Measurements from ENCODE around the gene DNAAF9. TPM values are rescaled to one million over a fixed set of nuclear protein-coding genes. Genes with fewer than 3 reads are reported as not detected.

The DNAAF9 gene
- total RNA-seq, 1 donor from 2014 or later = 14.1 TPM

DNA sequence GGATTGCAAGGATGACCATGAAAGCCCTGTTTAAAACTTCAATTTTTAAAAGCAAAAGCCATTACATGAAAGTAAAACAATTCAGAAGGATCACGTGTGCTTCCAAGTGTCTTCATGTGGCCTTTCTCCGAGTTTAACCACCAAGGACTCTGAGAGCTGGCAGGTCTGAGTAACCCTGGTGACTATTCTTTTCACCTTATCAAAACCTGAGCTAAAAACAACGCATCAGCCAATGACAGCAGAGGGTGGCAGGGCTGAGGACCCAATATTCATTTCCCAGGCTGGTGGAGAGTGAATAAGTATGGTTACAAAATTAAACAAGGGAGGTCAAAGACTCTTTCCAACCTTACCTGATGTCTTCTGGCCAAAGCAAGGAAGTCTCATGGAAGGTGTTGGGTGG, 46.7 kb downstream of the DNAAF9 start:
- H3K4me1 Mint-ChIP-seq = peaks cover 12% of the 10 kb centered on the region
- H3K9me3 Mint-ChIP-seq = no peaks in the 10 kb centered on the region
- H3K4me1 ChIP-seq = peaks cover 16% of the 10 kb centered on the region
- H3K27ac ChIP-seq = no peak overlapping the region
- H3K4me3 ChIP-seq = no peak overlapping the region
- no peak overlapping the region for H2AFZ ChIP-seq (replicated peaks)
- H3K4me2 ChIP-seq = no peak overlapping the region
- H3K4me3 Mint-ChIP-seq = no peak overlapping the region
- peaks cover 5% of the 10 kb centered on the region for H3K36me3 Mint-ChIP-seq
- no peaks in the 10 kb centered on the region for H3K27me3 ChIP-seq
- H3F3A ChIP-seq (ENCODE audit: low read depth) = peaks cover 11% of the 10 kb centered on the region
- H3K79me2 ChIP-seq (ENCODE audit: low read depth) = no peaks in the 10 kb centered on the region
- no peaks in the 10 kb centered on the region for H3K36me3 ChIP-seq
- H3K9ac ChIP-seq = no peak overlapping the region
- H3K9me3 ChIP-seq (ENCODE audit: low read depth) = no peaks in the 10 kb centered on the region
- H4K20me1 ChIP-seq (ENCODE audit: low read depth) = no peaks in the 10 kb centered on the region
- H3K27me3 Mint-ChIP-seq (ENCODE audit: insufficient read depth, low read depth) = peaks cover 2% of the 10 kb centered on the region
- DNase-seq (ENCODE audit: low spot score) = no peak
- TF ChIP-seq, protein P1, sequence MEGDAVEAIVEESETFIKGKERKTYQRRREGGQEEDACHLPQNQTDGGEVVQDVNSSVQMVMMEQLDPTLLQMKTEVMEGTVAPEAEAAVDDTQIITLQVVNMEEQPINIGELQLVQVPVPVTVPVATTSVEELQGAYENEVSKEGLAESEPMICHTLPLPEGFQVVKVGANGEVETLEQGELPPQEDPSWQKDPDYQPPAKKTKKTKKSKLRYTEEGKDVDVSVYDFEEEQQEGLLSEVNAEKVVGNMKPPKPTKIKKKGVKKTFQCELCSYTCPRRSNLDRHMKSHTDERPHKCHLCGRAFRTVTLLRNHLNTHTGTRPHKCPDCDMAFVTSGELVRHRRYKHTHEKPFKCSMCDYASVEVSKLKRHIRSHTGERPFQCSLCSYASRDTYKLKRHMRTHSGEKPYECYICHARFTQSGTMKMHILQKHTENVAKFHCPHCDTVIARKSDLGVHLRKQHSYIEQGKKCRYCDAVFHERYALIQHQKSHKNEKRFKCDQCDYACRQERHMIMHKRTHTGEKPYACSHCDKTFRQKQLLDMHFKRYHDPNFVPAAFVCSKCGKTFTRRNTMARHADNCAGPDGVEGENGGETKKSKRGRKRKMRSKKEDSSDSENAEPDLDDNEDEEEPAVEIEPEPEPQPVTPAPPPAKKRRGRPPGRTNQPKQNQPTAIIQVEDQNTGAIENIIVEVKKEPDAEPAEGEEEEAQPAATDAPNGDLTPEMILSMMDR (IDR thresholded peaks at IDR 0.05) = no peak
- TF ChIP-seq EZH2phosphoT487 (IDR thresholded peaks at IDR 0.05) = no peak
- TF ChIP-seq EZH2 (IDR thresholded peaks at IDR 0.05) = no peak
- no peak overlapping the region for H3K27ac Mint-ChIP-seq

GRCh38 chr20:3358676-3359340, 48.7 kb downstream of the DNAAF9 start:
- H3K27ac Mint-ChIP-seq = peak overlapping the region; percentile 14
- peak; percentile 30 for DNase-seq (ENCODE audit: low spot score)
- no peaks in the 10 kb centered on the region for H3K9me3 ChIP-seq (ENCODE audit: low read depth)

More at GRCh38 chr20:3358676-3359340, 48.7 kb downstream of the DNAAF9 start:
- Histone ChIP-seq H3K4me3 (no peak overlapping the region), H3K4me2 (peak overlapping the region; percentile 59), H4K20me1 (ENCODE audit: low read depth) (no peaks in the 10 kb centered on the region), H3K27ac (peak overlapping the region; percentile 42), H3K9ac (no peak overlapping the region), H3K27me3 (no peaks in the 10 kb centered on the region), H2AFZ (replicated peaks) (no peak overlapping the region), H3K79me2 (ENCODE audit: low read depth) (no peaks in the 10 kb centered on the region), H3F3A (ENCODE audit: low read depth) (peaks cover 11% of the 10 kb centered on the region), H3K36me3 (no peaks in the 10 kb centered on the region), H3K4me1 (peaks cover 16% of the 10 kb centered on the region)
- H3K4me3 Mint-ChIP-seq = no peak overlapping the region
- TF ChIP-seq, protein P1 (IDR thresholded peaks at IDR 0.05) = peak; percentile 30
- TF ChIP-seq EZH2phosphoT487 (IDR thresholded peaks at IDR 0.05) = no peak
- H3K4me1 Mint-ChIP-seq = peaks cover 12% of the 10 kb centered on the region
- H3K36me3 Mint-ChIP-seq = peaks cover 3% of the 10 kb centered on the region
- H3K27me3 Mint-ChIP-seq (ENCODE audit: insufficient read depth, low read depth) = peaks cover 2% of the 10 kb centered on the region
- no peaks in the 10 kb centered on the region for H3K9me3 Mint-ChIP-seq

Small RNA genes within 50 kb of the gene (small RNA-seq; reads per million reads assigned to genes)
- gene RF00012 = not detected
- gene RNU6-1019P = not detected

Other genes with a start within 250 kb of the DNAAF9 start
- 13.2 and 17.7 TPM in 2 replicates for gene FASTKD5, start 247.8 kb downstream of the DNAAF9 start, total RNA-seq (ENCODE audit: low replicate concordance)
- gene UBOX5, start 247.8 kb downstream of the DNAAF9 start, total RNA-seq (ENCODE audit: low replicate concordance) = 3.7 and 6.2 TPM in 2 replicates
- 3.7 and 12.5 TPM in 2 replicates for gene LZTS3, start 234.1 kb downstream of the DNAAF9 start, total RNA-seq (ENCODE audit: low replicate concordance)
- gene DDRGK1, start 203.0 kb downstream of the DNAAF9 start, total RNA-seq (ENCODE audit: low replicate concordance) = 27.9 and 58.4 TPM in 2 replicates
- 18.2 and 27.7 TPM in 2 replicates for gene ITPA, start 198.2 kb downstream of the DNAAF9 start, total RNA-seq (ENCODE audit: low replicate concordance)
- 0.95 and 3.4 TPM in 2 replicates for gene SLC4A11, start 168.5 kb downstream of the DNAAF9 start, total RNA-seq (ENCODE audit: low replicate concordance)
- 31.2 and 36.8 TPM in 2 replicates for gene ATRN, start 63.3 kb upstream of the DNAAF9 start, total RNA-seq (ENCODE audit: low replicate concordance)

Measured in neural progenitor cell (in vitro differentiated cells).